ENCODE measurements around the gene RPEL1. TPM values are rescaled to one million over a fixed set of nuclear protein-coding genes. Genes with fewer than 3 reads are reported as not detected.

The RPEL1 gene
- total RNA-seq, 1 experiment from 2014 or later = 0.57 TPM

DNA sequence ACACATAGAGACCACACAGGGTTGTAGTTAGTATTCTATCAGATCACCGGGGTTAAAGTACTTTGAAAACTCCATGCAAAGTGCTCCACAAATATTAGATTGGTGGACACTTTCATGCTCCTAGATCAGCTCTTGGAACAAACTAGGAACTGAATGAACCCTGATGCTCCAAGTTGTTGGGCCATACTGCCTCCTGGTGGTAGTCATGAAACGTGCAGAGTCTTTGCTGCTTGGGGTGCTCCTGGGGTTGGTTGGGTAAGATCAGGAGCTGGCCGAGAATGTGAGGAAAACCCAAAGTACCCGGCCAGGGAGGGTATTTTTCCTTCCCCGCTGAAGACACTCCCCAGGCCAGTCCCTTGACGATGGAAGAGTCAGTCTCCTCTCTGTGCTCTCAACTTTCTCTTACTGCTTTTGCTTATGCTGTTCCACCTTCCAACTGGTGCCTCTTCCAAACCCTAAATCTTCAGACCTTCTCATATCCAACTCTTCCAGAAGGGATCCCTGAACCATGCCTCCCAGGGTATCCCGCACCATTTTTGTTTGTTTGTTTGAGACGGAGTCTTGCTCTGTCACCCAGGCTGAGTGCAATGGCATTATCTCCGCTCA, 918 bp upstream of the RPEL1 start:
- no peaks in the 10 kb centered on the region for H3K27me3 Mint-ChIP-seq (ENCODE audit: unreplicated experiment)
- CTCF ChIA-PET = interaction anchor here (0.6 to 1.5 kb wide), 8 partner anchors 12 to 1075 kb away, joined by 3 to 15 read pairs (median 5); partner anchors contain the start of genes CNNM2 and NT5C2
- no peak overlapping the region for H3K27ac Mint-ChIP-seq (ENCODE audit: unreplicated experiment)
- no peaks in the 10 kb centered on the region for H3K9me3 Mint-ChIP-seq (ENCODE audit: low read depth, unreplicated experiment)
- BruUV-seq (replicated peaks) = no TSS peak
- H3K4me1 Mint-ChIP-seq (ENCODE audit: low read depth, unreplicated experiment) = peaks cover 19% of the 10 kb centered on the region
- peaks cover 15% of the 10 kb centered on the region for H3K36me3 Mint-ChIP-seq (ENCODE audit: insufficient read depth, unreplicated experiment)
- no peak overlapping the region for H3K4me3 Mint-ChIP-seq (ENCODE audit: low read depth, unreplicated experiment)
- peak; percentile 54 for TF ChIP-seq CTCF (IDR thresholded peaks at IDR 0.05; ENCODE audit: unreplicated experiment)
- intact Hi-C loops (cut with micrococcal nuclease; ENCODE audit: unreplicated experiment) = loop anchor here (1.0 to 10.0 kb wide), 3 partner anchors 130 to 327 kb away; no protein-coding TSS in a partner anchor
- peak; percentile 70 for DNase-seq

GRCh38 chr10:103246324-103246723, 637 bp downstream of the RPEL1 start:
- H3K4me1 Mint-ChIP-seq (ENCODE audit: low read depth, unreplicated experiment) = peaks cover 10% of the 10 kb centered on the region
- no peaks in the 10 kb centered on the region for H3K27me3 Mint-ChIP-seq (ENCODE audit: unreplicated experiment)
- no peak overlapping the region for H3K27ac Mint-ChIP-seq (ENCODE audit: unreplicated experiment)
- no TSS peak for BruUV-seq (replicated peaks)
- H3K9me3 Mint-ChIP-seq (ENCODE audit: low read depth, unreplicated experiment) = peaks cover 2% of the 10 kb centered on the region
- no peak for DNase-seq
- no peak overlapping the region for H3K4me3 Mint-ChIP-seq (ENCODE audit: low read depth, unreplicated experiment)
- no peak for TF ChIP-seq CTCF (IDR thresholded peaks at IDR 0.05; ENCODE audit: unreplicated experiment)
- CTCF ChIA-PET = no interaction called here
- peaks cover 5% of the 10 kb centered on the region for H3K36me3 Mint-ChIP-seq (ENCODE audit: insufficient read depth, unreplicated experiment)
- intact Hi-C loops (cut with micrococcal nuclease; ENCODE audit: unreplicated experiment) = loop anchor here (5.0 to 10.0 kb wide), 2 partner anchors 132 to 179 kb away; no protein-coding TSS in a partner anchor

GRCh38 chr10:103254113-103254512, 8.4 kb downstream of the RPEL1 start:
- Mint-ChIP-seq H3K27ac (ENCODE audit: unreplicated experiment) (no peak overlapping the region), H3K27me3 (ENCODE audit: unreplicated experiment) (no peaks in the 10 kb centered on the region), H3K36me3 (ENCODE audit: insufficient read depth, unreplicated experiment) (no peaks in the 10 kb centered on the region), H3K4me3 (ENCODE audit: low read depth, unreplicated experiment) (no peak overlapping the region), H3K4me1 (ENCODE audit: low read depth, unreplicated experiment) (no peaks in the 10 kb centered on the region), H3K9me3 (ENCODE audit: low read depth, unreplicated experiment) (peaks cover 7% of the 10 kb centered on the region)
- intact Hi-C loops (cut with micrococcal nuclease; ENCODE audit: unreplicated experiment) = no loop called here
- no peak for DNase-seq
- TF ChIP-seq CTCF (IDR thresholded peaks at IDR 0.05; ENCODE audit: unreplicated experiment) = no peak
- CTCF ChIA-PET = no interaction called here
- no TSS peak for BruUV-seq (replicated peaks)

- Mint-ChIP-seq H3K27me3 (ENCODE audit: unreplicated experiment) (no peaks in the 10 kb centered on the region), H3K4me3 (ENCODE audit: low read depth, unreplicated experiment) (no peak overlapping the region), H3K9me3 (ENCODE audit: low read depth, unreplicated experiment) (peaks cover 8% of the 10 kb centered on the region), H3K36me3 (ENCODE audit: insufficient read depth, unreplicated experiment) (no peaks in the 10 kb centered on the region), H3K4me1 (ENCODE audit: low read depth, unreplicated experiment) (no peaks in the 10 kb centered on the region), H3K27ac (ENCODE audit: unreplicated experiment) (no peak overlapping the region)
- CTCF ChIA-PET = interaction anchor here (0.7 kb wide), 2 partner anchors 403 to 522 kb away, joined by 4 to 6 read pairs; no protein-coding TSS in a partner anchor
- BruUV-seq (replicated peaks) = no TSS peak
- TF ChIP-seq CTCF (IDR thresholded peaks at IDR 0.05; ENCODE audit: unreplicated experiment) = no peak
- DNase-seq = no peak
- intact Hi-C loops (cut with micrococcal nuclease; ENCODE audit: unreplicated experiment) = no loop called here
These were observed 9.0 kb downstream of the RPEL1 start for GRCh38 chr10:103254538-103255325.

All from Calu3 (cell line).